HepG2 (cell line): ENCODE results near the gene CENPB. TPM values are rescaled to one million over a fixed set of nuclear protein-coding genes. Genes with fewer than 3 reads are reported as not detected.

Experiments used
- ARNT ChIP-seq: fragments of 450-650 bp; IDR thresholded peaks from 2 replicates; pipeline ENCODE4 v1.6.1; 2017
- ATF7 ChIP-seq, 2 experiments: fragments of 450-650 bp in 1 of 2; sonication (generic) in 1 of 2; formaldehyde crosslinking in 1 of 2; IDR thresholded peaks; 2 replicates each; pipeline versions ENCODE4 v1.4.0 to v1.6.1; 2016 to 2020; ENCODE audit warnings: antibody characterized with exemption in 1 of 2, mild to moderate bottlenecking in 1 of 2, missing genetic modification reagents in 1 of 2
- BORCS8-MEF2B ChIP-seq: sonication (generic); formaldehyde crosslinking; IDR thresholded peaks from 2 replicates; pipeline ENCODE4 v1.8.0; 2022; ENCODE audit warnings: mild to moderate bottlenecking, missing genetic modification reagents
- DPF2 ChIP-seq: sonication (generic); formaldehyde crosslinking; IDR thresholded peaks from 2 replicates; pipeline ENCODE4 v1.4.0; 2020; ENCODE audit warnings: mild to moderate bottlenecking, low read depth, missing genetic modification reagents, borderline replicate concordance
- FOXK2 ChIP-seq: fragments of 450-650 bp; IDR thresholded peaks from 2 replicates; pipeline ENCODE4 v1.6.1; 2016
- FOXO1 ChIP-seq: sonication (generic); formaldehyde crosslinking; IDR thresholded peaks from 2 replicates; pipeline ENCODE4 v1.4.0; 2020; ENCODE audit warnings: missing genetic modification reagents
- HHEX ChIP-seq: IDR thresholded peaks from 2 replicates; pipeline ENCODE4 v1.6.1; 2016; ENCODE audit warnings: control low read depth
- HMG20B ChIP-seq: conservative IDR thresholded peaks from 2 replicates; pipeline ENCODE4 v1.6.1; 2016; ENCODE audit warnings: missing genetic modification reagents, missing compliant biosample characterization
- NFE2L1 ChIP-seq: sonication (generic); formaldehyde crosslinking; IDR thresholded peaks from 2 replicates; pipeline ENCODE4 v1.4.0; 2020; ENCODE audit warnings: missing genetic modification reagents, mild to moderate bottlenecking, borderline replicate concordance
- NFKBIZ ChIP-seq: IDR thresholded peaks from 2 replicates; pipeline ENCODE4 v1.6.1; 2018; ENCODE audit warnings: missing genetic modification reagents, missing compliant biosample characterization
- SNRNP70 ChIP-seq: fragments of 200-400 bp; formaldehyde crosslinking; IDR thresholded peaks from 2 replicates; pipeline ENCODE4 v1.6.1; 2017; ENCODE audit warnings: mild to moderate bottlenecking, low read depth, low read length, moderate library complexity
- TBL1XR1 ChIP-seq: fragments of 150-350 bp; IDR thresholded peaks from 2 replicates; pipeline ENCODE4 v1.6.1; 2014; ENCODE audit warnings: borderline replicate concordance, low read length; ENCODE audit not compliant: partially characterized antibody
- TGIF2 ChIP-seq: IDR thresholded peaks from 2 replicates; pipeline ENCODE4 v1.6.1; 2016; ENCODE audit warnings: control low read depth, missing compliant biosample characterization
- ZBTB3 ChIP-seq: sonication (generic); formaldehyde crosslinking; IDR thresholded peaks from 2 replicates; pipeline ENCODE4 v1.4.0; 2020; ENCODE audit warnings: low read depth, mild to moderate bottlenecking, moderate library complexity, missing genetic modification reagents, borderline replicate concordance
- ZNF850 ChIP-seq: sonication (generic); formaldehyde crosslinking; conservative IDR thresholded peaks from 2 replicates; pipeline ENCODE4 v1.9.0; 2021; ENCODE audit warnings: mild to moderate bottlenecking, missing genetic modification reagents
- ZNF879 ChIP-seq: sonication (generic); formaldehyde crosslinking; IDR thresholded peaks from 2 replicates; pipeline ENCODE4 v1.8.1; 2023; ENCODE audit warnings: missing genetic modification reagents
- ZSCAN30 ChIP-seq: sonication (generic); formaldehyde crosslinking; IDR thresholded peaks from 2 replicates; pipeline ENCODE4 v1.5.0; 2020; ENCODE audit warnings: mild to moderate bottlenecking, missing genetic modification reagents
- polyA plus RNA-seq, 8 experiments: library from polyadenylated mRNA; depleted of rRNA in 3 of 8; stranded (reverse) in 7 of 8; unstranded in 1 of 8; fragments of >200 nt; fragmentation: Illumina TruSeq in 4 of 8; extraction: Trizol in 4 of 8; gene quantifications; 2 replicates each; pipeline versions ENCODE4 v1.2.1 to v1.2.3, GENCODE V29; 2011 to 2016; ENCODE audit warnings: low read depth in 4 of 8, missing spikeins in 1 of 8, mixed read lengths in 1 of 8; ENCODE audit not compliant: insufficient read depth in 1 of 8
- total RNA-seq, 5 experiments: library from RNA; depleted of rRNA; stranded (reverse); fragments of >200 nt; fragmentation: Illumina TruSeq; extraction: Trizol; gene quantifications; 2 replicates each; pipeline ENCODE4 v1.2.3, GENCODE V29; 2016; ENCODE audit warnings: low read depth in 1 of 5
- TF ChIP-seq, protein P1 (sequence below): sonication (generic); formaldehyde crosslinking; IDR thresholded peaks from 2 replicates; pipeline ENCODE4 v1.4.0; 2020; ENCODE audit warnings: missing genetic modification reagents
- TF ChIP-seq, protein P2 (sequence below): sonication (generic); formaldehyde crosslinking; IDR thresholded peaks from 2 replicates; pipeline ENCODE4 v1.4.0; 2020; ENCODE audit warnings: missing genetic modification reagents, mild to moderate bottlenecking, borderline replicate concordance
- TF ChIP-seq, protein P3 (sequence below): sonication (generic); formaldehyde crosslinking; IDR thresholded peaks from 2 replicates; pipeline ENCODE4 v1.9.0; 2022; ENCODE audit warnings: missing genetic modification reagents, mild to moderate bottlenecking, borderline replicate concordance
- TF ChIP-seq, protein P4 (sequence below): sonication (generic); formaldehyde crosslinking; IDR thresholded peaks from 2 replicates; pipeline ENCODE4 v1.5.0; 2020; ENCODE audit warnings: mild to moderate bottlenecking, missing genetic modification reagents

Gene CENPB
- total and polyA plus RNA-seq, 2 of the 13 experiments (the other 11 are each of a cell fraction or from before 2014, with no cell fraction given), result 10.4 to 54.5 TPM

- TF ChIP-seq FOXK2 (no peak), ZNF850 (CRISPR knock-in tag) (no peak), SNRNP70 (no peak), FOXO1 (no peak), DPF2 (CRISPR knock-in tag) (no peak), ZSCAN30 (CRISPR knock-in tag) (no peak), ZNF879 (no peak), ATF7 (IDR thresholded peaks at IDR 0.05) (no peak), ATF7 (CRISPR knock-in tag; IDR thresholded peaks at IDR 0.05) (no peak; the same call in 1 of the 2 replicates), ZBTB3 (CRISPR knock-in tag) (no peak), ARNT (no peak), NFE2L1 (CRISPR knock-in tag) (no peak), TGIF2 (CRISPR knock-in tag) (no peak), HHEX (no peak), NFKBIZ (no peak), BORCS8-MEF2B (no peak), HMG20B (CRISPR knock-in tag) (no peak), TBL1XR1 (no peak)
- TF ChIP-seq, protein P1, sequence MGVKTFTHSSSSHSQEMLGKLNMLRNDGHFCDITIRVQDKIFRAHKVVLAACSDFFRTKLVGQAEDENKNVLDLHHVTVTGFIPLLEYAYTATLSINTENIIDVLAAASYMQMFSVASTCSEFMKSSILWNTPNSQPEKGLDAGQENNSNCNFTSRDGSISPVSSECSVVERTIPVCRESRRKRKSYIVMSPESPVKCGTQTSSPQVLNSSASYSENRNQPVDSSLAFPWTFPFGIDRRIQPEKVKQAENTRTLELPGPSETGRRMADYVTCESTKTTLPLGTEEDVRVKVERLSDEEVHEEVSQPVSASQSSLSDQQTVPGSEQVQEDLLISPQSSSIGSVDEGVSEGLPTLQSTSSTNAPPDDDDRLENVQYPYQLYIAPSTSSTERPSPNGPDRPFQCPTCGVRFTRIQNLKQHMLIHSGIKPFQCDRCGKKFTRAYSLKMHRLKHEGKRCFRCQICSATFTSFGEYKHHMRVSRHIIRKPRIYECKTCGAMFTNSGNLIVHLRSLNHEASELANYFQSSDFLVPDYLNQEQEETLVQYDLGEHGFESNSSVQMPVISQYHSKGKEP (CRISPR knock-in tag), result no peak; the same call in 1 of the 2 replicates
- TF ChIP-seq, protein P2, sequence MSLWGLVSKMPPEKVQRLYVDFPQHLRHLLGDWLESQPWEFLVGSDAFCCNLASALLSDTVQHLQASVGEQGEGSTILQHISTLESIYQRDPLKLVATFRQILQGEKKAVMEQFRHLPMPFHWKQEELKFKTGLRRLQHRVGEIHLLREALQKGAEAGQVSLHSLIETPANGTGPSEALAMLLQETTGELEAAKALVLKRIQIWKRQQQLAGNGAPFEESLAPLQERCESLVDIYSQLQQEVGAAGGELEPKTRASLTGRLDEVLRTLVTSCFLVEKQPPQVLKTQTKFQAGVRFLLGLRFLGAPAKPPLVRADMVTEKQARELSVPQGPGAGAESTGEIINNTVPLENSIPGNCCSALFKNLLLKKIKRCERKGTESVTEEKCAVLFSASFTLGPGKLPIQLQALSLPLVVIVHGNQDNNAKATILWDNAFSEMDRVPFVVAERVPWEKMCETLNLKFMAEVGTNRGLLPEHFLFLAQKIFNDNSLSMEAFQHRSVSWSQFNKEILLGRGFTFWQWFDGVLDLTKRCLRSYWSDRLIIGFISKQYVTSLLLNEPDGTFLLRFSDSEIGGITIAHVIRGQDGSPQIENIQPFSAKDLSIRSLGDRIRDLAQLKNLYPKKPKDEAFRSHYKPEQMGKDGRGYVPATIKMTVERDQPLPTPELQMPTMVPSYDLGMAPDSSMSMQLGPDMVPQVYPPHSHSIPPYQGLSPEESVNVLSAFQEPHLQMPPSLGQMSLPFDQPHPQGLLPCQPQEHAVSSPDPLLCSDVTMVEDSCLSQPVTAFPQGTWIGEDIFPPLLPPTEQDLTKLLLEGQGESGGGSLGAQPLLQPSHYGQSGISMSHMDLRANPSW, result no peak
- TF ChIP-seq, protein P3, sequence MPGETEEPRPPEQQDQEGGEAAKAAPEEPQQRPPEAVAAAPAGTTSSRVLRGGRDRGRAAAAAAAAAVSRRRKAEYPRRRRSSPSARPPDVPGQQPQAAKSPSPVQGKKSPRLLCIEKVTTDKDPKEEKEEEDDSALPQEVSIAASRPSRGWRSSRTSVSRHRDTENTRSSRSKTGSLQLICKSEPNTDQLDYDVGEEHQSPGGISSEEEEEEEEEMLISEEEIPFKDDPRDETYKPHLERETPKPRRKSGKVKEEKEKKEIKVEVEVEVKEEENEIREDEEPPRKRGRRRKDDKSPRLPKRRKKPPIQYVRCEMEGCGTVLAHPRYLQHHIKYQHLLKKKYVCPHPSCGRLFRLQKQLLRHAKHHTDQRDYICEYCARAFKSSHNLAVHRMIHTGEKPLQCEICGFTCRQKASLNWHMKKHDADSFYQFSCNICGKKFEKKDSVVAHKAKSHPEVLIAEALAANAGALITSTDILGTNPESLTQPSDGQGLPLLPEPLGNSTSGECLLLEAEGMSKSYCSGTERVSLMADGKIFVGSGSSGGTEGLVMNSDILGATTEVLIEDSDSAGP (CRISPR knock-in tag), result peak; percentile 73; the same call in 1 of the 2 replicates
- TF ChIP-seq, protein P4, sequence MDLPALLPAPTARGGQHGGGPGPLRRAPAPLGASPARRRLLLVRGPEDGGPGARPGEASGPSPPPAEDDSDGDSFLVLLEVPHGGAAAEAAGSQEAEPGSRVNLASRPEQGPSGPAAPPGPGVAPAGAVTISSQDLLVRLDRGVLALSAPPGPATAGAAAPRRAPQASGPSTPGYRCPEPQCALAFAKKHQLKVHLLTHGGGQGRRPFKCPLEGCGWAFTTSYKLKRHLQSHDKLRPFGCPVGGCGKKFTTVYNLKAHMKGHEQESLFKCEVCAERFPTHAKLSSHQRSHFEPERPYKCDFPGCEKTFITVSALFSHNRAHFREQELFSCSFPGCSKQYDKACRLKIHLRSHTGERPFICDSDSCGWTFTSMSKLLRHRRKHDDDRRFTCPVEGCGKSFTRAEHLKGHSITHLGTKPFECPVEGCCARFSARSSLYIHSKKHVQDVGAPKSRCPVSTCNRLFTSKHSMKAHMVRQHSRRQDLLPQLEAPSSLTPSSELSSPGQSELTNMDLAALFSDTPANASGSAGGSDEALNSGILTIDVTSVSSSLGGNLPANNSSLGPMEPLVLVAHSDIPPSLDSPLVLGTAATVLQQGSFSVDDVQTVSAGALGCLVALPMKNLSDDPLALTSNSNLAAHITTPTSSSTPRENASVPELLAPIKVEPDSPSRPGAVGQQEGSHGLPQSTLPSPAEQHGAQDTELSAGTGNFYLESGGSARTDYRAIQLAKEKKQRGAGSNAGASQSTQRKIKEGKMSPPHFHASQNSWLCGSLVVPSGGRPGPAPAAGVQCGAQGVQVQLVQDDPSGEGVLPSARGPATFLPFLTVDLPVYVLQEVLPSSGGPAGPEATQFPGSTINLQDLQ (CRISPR knock-in tag), result 0 out of 2 replicates have a peak, but pooled peaks have one; percentile 78
Observed at GRCh38 chr20:3777716-3778629, 8.6 kb downstream of the CENPB start (continued).
